ENCODE measurements around the gene CHRND. TPM values are rescaled to one million over a fixed set of nuclear protein-coding genes. Genes with fewer than 3 reads are reported as not detected.

The CHRND gene
- polyA plus RNA-seq, 4 donors: 0.52 to 0.85 (median 0.66) TPM

DNA sequence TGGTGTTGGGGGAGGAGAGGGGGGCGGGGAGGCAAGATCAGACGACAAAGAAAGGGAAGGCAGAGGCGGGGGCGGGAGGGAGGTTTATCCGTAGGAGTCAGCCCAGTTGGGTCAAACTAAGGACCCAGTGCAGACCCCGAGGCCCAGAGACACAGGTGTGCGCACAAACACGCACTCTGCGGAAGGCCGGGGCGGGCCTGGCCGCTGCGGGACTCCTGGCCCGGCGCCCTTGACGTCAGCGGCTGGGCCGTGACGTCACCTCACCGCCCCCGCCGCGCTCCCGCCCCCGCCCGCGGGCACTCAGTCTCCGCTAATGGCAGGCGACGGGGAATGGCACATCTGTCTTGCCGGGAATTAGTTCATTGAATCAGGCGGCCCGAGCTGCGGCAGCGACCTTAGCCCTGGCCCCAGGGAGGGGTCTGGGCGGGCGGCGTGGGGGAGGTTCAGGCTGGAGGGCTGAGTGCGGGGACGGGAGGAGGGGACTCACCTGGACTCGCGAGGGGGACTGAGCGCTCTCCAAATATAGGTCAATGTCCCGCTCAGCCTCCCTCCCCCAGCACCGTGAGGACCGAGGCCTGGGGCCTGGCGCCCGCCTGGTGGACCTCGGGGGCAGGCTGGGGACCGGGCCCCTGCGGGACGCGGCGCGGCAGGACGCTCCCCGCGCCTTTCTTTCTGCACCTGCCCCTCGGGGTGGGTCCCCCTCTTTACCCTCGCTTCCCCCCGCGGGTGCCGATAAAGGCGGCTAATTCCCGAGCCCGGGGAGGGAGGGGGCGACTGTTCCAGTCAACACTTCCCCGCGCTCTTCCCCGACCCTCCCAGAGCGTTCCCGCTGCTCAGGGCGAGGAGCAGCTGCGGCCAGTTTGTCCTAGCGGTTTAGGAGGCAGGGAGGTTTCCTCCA, 22.8 kb upstream of the CHRND start:
- no peak for DNase-seq (ENCODE audit: low read depth in 4 of 4, low spot score in 3 of 4)

GRCh38 chr2:232503809-232504323, 22.1 kb upstream of the CHRND start:
- DNase-seq (ENCODE audit: low read depth in 4 of 4, low spot score in 3 of 4): no peak

DNA sequence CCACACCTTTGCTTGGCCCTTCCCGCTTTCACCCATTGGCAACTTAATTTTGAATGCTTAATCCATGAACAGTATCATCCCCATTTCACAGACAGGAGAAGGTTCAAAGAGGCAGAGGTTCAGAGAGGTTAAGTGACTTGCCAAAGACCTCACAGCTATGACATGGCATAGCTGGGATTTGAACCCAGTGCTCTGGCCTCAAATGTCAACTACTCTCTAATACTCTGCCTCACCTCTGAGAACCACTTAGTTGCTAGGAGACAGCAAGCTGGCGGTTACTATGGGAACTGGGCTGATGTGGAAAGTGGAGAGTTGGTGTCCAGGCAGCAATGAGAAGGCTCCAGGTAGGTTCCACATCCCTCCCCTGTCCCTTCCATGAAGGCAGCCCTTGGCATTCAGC, 21.5 kb upstream of the CHRND start:
- no peak for DNase-seq (ENCODE audit: low read depth in 4 of 4, low spot score in 3 of 4)

DNA sequence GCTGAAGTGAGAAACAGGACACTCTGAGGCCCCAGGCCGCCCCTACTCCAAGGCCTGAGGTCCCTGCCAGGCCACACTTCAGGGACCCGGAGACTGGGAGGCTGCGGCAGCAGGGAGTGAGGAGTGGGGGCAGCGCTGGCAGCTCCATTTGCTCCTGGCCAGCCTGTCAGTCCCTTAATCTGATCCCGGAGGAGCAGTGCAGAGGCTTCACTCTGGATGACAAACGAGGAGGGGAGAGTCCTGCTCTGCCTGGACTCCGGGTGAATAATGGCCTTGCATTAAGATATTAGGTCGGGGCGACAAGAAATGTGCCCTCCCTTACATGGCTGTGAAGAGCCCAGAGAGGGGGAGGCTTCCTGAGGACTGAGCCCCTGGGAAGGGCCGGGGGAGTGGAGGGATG, 20.1 kb upstream of the CHRND start:
- peak in 1 of 4 donors; percentile 67 for DNase-seq (ENCODE audit: low read depth in 4 of 4, low spot score in 3 of 4)

DNA sequence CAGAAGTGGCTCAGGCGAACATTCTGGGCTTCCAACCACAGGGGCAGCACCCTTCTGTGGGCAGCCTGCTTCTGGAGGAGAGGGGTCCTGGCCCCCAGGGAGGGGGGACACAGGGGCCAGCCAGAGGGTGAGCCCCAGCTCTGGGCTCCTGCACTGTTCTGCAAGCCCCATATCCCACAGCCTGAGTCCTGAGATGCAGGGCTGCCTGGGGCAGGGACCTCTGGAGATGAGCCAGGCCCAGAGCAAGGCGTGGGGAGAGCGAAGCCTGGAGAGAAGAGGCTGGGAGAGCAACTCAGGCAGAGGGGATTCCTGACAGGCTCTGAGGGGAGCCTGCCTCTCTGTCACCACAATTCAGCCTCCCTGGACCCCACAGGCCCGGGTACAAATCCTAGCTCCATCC, 19.3 kb upstream of the CHRND start:
- no peak for DNase-seq (ENCODE audit: low read depth in 4 of 4, low spot score in 3 of 4)

GRCh38 chr2:232508251-232508650, 17.7 kb upstream of the CHRND start:
- no peak for DNase-seq (ENCODE audit: low read depth in 4 of 4, low spot score in 3 of 4)

DNA sequence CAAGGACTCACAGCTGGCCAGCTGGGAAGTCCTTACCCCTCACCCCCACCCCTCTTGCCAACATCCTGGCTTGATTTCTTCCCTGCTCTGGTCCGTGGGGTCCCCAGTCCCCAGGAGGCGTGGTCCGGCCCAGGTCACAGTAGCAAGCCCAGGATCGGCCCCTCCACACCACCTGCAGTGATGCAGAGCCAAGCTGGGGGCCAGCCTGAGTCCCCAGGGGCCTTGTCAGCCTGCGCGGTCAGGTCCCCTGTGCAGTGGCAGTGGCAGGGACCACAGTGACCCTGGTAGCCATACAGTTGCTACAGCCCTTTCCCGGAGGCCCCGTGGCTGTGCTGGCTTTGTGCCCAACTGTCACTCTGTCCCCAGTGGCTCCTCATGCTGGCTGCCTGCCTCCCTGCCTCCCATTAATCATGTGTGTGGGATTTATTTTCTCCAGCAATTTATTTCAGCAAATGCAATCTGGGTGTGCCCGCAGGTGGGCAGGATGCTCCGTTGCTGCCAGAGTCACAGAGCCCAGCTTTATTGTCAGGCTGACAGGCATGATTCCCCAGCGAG, 14.5 kb upstream of the CHRND start:
- DNase-seq (ENCODE audit: low read depth in 4 of 4, low spot score in 3 of 4): no peak

DNA sequence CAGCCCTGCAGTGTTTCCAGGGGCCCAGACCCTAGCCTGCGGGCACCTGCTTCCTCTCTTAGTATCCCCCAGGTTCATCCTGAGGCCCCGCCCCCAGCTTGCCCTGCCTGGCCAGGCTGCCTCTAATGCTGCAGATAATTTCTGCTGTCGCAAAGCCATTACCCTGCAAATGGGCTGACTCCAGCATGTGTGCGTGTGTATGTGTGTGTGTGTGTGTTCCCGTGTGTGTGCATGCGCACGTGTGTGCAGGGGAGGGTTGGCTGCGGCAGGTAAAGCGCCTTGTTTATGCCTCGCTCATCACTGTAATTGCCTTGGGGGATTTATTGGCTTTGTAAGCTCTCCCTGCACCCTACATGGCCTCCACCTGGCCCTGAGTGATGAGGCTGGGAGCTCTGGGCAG, 13.4 kb upstream of the CHRND start:
- no peak for DNase-seq (ENCODE audit: low read depth in 4 of 4, low spot score in 3 of 4)

GRCh38 chr2:232513353-232513752, 12.6 kb upstream of the CHRND start:
- no peak for DNase-seq (ENCODE audit: low read depth in 4 of 4, low spot score in 3 of 4)

- no peak for DNase-seq (ENCODE audit: low read depth in 4 of 4, low spot score in 3 of 4)
Measured at GRCh38 chr2:232515639-232516038, 10.3 kb upstream of the CHRND start.

DNA sequence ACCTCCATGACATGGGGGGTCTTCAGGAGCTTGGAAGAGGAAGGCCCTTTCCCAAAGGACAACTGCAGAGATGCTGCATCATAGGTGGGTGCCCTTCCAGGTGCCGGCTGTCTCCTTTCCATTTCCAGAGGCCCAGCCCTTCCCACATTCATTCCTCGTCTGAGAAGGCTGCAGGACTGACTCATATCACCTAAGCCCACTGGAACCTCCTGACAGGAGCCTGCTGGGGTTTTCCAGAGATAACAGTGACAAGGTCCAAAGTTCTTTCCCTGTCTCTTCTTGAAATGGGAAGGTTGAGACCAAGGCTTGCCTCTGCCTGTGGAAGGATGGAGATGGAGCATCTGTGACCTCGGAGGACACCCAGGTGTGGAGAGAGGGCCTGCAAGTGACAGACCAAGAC, 9.4 kb upstream of the CHRND start:
- DNase-seq (ENCODE audit: low read depth in 4 of 4, low spot score in 3 of 4): no peak

DNA sequence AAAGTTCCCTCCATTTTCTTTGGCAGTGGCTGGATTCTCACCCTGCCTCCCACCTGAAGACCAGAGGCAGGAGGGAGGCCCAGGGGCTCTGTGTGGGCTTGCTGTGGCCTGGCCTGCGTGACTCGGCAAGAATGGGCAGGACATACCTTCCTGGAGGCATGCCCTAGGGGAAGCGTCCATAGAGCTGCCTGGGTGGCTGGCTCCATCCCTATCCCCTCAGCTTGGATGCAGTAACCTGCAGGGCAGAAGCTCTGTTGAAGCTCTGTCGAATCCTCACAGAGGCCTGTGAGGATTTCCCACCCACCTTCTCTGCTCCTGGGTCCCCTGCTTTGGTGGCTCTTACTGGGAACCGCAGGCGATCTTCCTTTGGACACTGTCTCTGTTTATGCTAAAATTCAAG, 7.1 kb upstream of the CHRND start:
- no peak for DNase-seq (ENCODE audit: low read depth in 4 of 4, low spot score in 3 of 4)

DNA sequence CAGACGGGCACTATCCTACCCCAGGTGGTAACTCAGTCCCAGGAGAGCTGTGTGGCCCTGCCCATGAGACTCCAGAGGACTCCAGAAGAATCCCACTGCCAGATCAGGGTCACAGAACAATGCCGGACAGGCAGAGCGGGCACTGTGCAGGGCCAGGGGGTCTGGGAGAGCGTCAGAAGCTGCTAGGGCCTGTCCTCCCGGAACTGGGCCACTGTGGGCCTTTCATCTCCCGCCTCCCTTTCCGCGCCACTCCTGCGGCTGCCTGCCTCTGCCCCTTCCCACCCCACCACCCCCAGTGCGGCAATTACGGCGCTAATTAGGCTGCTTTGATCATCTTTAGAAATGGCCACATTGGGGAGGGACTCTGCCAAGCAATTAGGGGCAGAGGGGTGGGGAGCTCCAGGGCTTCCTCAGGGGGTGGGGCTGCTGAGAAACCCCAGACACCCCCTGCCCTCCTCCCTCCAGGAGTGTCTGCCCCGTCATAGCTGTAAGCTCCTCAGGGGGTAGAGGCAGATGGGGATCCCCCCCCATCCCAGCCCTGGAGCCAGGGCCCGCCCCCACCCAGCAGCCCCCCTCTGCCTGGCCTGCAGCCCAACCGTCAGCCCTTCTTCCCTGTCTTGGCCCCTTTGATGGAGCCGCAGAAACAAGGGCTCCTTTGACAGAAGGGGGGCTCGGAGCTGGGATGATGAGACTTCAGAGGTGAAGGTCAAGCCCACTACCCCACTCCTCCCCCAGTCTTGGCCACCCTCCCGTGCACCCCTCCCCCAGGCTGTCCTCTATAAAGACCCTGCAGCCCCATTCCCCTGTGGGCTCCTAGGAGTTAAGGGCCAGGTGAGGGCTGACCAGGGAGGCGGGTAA, 6.2 kb upstream of the CHRND start, which contains the start of gene PRSS56:
PRSS56 (plus strand) TSS at position 808 of the 858 bp plus-strand sequence. CDS start 211 bp downstream, outside the sequence.
- no peak for DNase-seq (ENCODE audit: low read depth in 4 of 4, low spot score in 3 of 4)

DNA sequence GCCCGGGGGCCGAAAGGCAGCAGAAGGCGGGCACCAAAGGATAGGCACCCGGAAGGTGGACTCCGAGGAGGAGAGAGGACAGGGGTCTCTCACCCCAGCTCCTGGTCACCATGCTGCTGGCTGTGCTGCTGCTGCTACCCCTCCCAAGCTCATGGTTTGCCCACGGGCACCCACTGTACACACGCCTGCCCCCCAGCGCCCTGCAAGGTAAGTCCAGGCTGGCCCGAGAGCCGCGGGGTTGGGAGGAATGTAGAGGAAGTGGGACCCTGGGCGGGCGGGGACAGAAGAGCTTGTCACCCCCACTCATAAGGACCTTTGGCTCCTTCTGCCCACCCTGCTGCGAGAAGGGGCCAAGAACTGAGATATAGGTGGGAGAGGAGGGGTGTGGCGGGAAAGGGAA, 5.5 kb upstream of the CHRND start:
- no peak for DNase-seq (ENCODE audit: low read depth in 4 of 4, low spot score in 3 of 4)

DNA sequence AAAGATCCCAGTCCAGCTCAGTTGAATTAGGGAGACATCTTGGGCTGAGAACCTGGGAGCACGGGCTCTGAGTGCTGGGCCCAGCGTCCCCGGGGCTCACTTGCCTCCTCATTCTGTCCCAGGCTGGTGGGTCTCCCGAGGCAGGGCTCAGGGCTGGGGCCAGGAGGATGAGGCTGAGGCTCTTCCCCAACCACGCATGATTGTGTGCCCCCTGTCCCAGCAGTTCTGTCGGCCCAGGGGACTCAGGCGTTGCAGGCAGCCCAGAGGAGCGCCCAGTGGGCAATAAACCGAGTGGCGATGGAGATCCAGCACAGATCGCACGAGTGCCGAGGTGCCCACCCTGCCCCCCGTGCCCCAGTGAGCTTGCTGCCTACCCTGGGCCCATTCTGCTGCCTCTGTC, 4.9 kb upstream of the CHRND start:
- no peak for DNase-seq (ENCODE audit: low read depth in 4 of 4, low spot score in 3 of 4)

DNA sequence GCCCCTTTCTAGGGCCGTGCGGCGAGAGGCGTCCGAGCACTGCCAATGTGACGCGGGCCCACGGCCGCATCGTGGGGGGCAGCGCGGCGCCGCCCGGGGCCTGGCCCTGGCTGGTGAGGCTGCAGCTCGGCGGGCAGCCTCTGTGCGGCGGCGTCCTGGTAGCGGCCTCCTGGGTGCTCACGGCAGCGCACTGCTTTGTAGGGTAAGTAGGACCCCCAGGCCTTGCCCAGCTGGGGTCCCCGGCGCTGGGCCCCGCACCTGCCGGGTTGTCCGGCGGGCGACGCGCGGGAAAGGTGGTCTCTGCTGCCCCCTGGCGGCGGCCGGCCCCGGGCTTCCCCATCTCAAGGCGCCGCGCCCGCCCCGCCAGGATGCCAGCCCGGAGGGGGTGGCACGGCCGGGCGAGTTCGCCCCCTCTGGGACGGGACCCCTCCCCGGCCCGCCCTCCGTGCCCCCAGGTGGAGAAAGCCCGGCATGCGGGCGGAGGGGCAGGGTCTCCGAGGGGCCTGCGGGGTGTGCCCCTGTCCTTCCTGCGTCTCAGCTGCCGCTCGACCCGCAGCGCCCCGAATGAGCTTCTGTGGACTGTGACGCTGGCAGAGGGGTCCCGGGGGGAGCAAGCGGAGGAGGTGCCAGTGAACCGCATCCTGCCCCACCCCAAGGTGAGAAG, 3.9 kb upstream of the CHRND start:
- DNase-seq (ENCODE audit: low read depth in 4 of 4, low spot score in 3 of 4): no peak

DNA sequence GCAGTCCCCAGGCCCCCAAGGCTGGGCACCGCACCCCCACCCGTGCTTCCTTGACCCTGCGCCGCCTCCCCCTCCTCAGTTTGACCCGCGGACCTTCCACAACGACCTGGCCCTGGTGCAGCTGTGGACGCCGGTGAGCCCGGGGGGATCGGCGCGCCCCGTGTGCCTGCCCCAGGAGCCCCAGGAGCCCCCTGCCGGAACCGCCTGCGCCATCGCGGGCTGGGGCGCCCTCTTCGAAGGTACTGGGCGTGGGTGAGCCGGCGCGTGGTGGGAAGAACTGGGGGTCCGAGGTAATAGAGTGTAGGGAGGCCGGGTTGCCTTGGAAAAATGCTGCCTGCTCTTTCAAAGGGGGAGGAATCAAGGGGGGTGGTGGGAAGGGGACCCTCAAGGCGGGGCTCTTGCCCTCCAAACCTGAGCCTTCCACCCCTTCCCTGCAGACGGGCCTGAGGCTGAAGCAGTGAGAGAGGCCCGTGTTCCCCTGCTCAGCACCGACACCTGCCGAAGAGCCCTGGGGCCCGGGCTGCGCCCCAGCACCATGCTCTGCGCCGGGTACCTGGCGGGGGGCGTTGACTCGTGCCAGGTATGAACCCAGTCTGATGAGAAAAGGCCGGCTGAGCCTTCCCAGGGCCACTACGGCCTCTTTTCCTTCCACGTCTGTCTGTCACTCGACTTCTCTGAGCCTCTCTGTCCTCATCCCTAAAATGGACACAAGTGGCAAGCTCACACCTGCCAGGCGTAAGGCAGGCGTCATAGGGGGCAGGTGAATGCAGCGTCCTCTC, 3.1 kb upstream of the CHRND start:
- DNase-seq (ENCODE audit: low read depth in 4 of 4, low spot score in 3 of 4): no peak

DNA sequence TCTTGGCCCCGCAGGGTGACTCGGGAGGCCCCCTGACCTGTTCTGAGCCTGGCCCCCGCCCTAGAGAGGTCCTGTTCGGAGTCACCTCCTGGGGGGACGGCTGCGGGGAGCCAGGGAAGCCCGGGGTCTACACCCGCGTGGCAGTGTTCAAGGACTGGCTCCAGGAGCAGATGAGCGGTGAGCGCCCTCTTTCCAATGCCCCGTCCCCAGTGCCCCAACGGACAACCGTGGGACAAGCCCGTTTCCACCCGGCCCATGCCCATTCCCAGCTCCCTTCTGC, 2.6 kb upstream of the CHRND start:
- no peak for DNase-seq (ENCODE audit: low read depth in 4 of 4, low spot score in 3 of 4)

- DNase-seq (ENCODE audit: low read depth in 4 of 4, low spot score in 3 of 4): no peak
Measured at GRCh38 chr2:232523682-232524597, 2.0 kb upstream of the CHRND start.

All from left renal pelvis (tissue), 4 donors.